DOHH2 (cell line): ENCODE data around the gene PER1.
A peak's percentile ranks its signal among the peaks of the same experiment; 100 is the strongest.

Experiments used
- H3F3A ChIP-seq: fragments of 200-600 bp; sonication (generic), shearing (Covaris generic); 2 replicates; pipeline ENCODE4 v1.6.0; 2016; ENCODE audit warnings: antibody characterized with exemption, mild to moderate bottlenecking; ENCODE audit not compliant: control insufficient read depth, insufficient read depth
- H3K27ac ChIP-seq: fragments of 200-600 bp; sonication (generic); 2 replicates; pipeline ENCODE4 v1.5.1; 2014; ENCODE audit warnings: low read depth, mild to moderate bottlenecking, low read length, moderate library complexity
- H3K27me3 ChIP-seq: fragments of 200-600 bp; sonication (generic); 2 replicates; pipeline ENCODE4 v1.6.1; 2014; ENCODE audit warnings: mild to moderate bottlenecking, low read length, mixed read lengths; ENCODE audit not compliant: control insufficient read depth
- H3K36me3 ChIP-seq: fragments of 200-600 bp; sonication (generic); 2 replicates; pipeline ENCODE4 v1.6.1; 2014; ENCODE audit warnings: mild to moderate bottlenecking, low read length, moderate library complexity, mixed read lengths; ENCODE audit not compliant: control insufficient read depth
- H3K4me1 ChIP-seq: fragments of 200-600 bp; sonication (generic); 2 replicates; pipeline ENCODE4 v1.6.1; 2014; ENCODE audit warnings: mild to moderate bottlenecking, low read length, mixed read lengths; ENCODE audit not compliant: control insufficient read depth
- H3K4me2 ChIP-seq: fragments of 200-600 bp; sonication (generic); 2 replicates; pipeline ENCODE4 v1.6.0; 2014; ENCODE audit warnings: mild to moderate bottlenecking, low read length, moderate library complexity
- H3K4me3 ChIP-seq: fragments of 200-600 bp; sonication (generic); 2 replicates; pipeline ENCODE4 v1.5.1; 2014; ENCODE audit warnings: mild to moderate bottlenecking, low read length, mixed read lengths
- H3K79me2 ChIP-seq: fragments of 200-600 bp; sonication (generic); 2 replicates; pipeline ENCODE4 v1.6.1; 2014; ENCODE audit warnings: mild to moderate bottlenecking, low read length, mixed read lengths; ENCODE audit not compliant: control insufficient read depth
- H3K9me2 ChIP-seq: fragments of 200-600 bp; sonication (generic); replicated peaks from 2 replicates; pipeline ENCODE4 v1.6.1; 2014; ENCODE audit warnings: mild to moderate bottlenecking, low read length, mixed read lengths; ENCODE audit not compliant: control insufficient read depth
- H3K9me3 ChIP-seq: fragments of 200-600 bp; sonication (generic); 2 replicates; pipeline ENCODE4 v1.6.1; 2014; ENCODE audit warnings: antibody characterized with exemption, low read length, mixed read lengths; ENCODE audit not compliant: control insufficient read depth, insufficient read depth
- H4K20me1 ChIP-seq: fragments of 200-600 bp; sonication (generic); 2 replicates; pipeline ENCODE4 v1.6.0; 2014; ENCODE audit warnings: low read depth, mild to moderate bottlenecking, antibody characterized with exemption, low read length, moderate library complexity; ENCODE audit not compliant: control insufficient read depth, insufficient read depth
- CTCF ChIP-seq: fragments of 200-600 bp; sonication (generic); IDR thresholded peaks from one replicate; pipeline ENCODE4 v1.5.1; 2014; ENCODE audit warnings: antibody characterized with exemption, mild to moderate bottlenecking, low read depth, low read length; ENCODE audit not compliant: poor library complexity, severe bottlenecking
- EZH2phosphoT487 ChIP-seq: fragments of 200-600 bp; sonication (generic); IDR thresholded peaks from 2 replicates; pipeline ENCODE4 v1.6.1; 2017; ENCODE audit warnings: borderline replicate concordance, mild to moderate bottlenecking, antibody characterized with exemption, low read length, moderate library complexity, mixed read lengths

The PER1 gene

GRCh38 chr17:8151120-8151640 lies 1.0 kb downstream of the PER1 start:
- Histone ChIP-seq H3K4me1 (peaks cover 58% of the 10 kb centered on the region), H3K4me3 (peak overlapping the region; percentile 90), H3F3A (peaks cover 11% of the 10 kb centered on the region), H3K36me3 (peaks cover 39% of the 10 kb centered on the region), H3K79me2 (peaks cover 24% of the 10 kb centered on the region), H3K27me3 (no peaks in the 10 kb centered on the region), H3K9me2 (no peaks in the 10 kb centered on the region), H3K4me2 (peak overlapping the region; percentile 99), H4K20me1 (no peaks in the 10 kb centered on the region), H3K27ac (peak overlapping the region; percentile 64), H3K9me3 (no peaks in the 10 kb centered on the region)
- TF ChIP-seq CTCF (no peak), EZH2phosphoT487 (no peak)

- H3K4me3 ChIP-seq = peak overlapping the region; percentile 90
- no peaks in the 10 kb centered on the region for H3K27me3 ChIP-seq
- peaks cover 46% of the 10 kb centered on the region for H3K36me3 ChIP-seq
- H3K4me1 ChIP-seq = peaks cover 52% of the 10 kb centered on the region
- H3K79me2 ChIP-seq = peaks cover 24% of the 10 kb centered on the region
- H3K4me2 ChIP-seq = peak overlapping the region; percentile 99
- H3K9me3 ChIP-seq = no peaks in the 10 kb centered on the region
- peak overlapping the region; percentile 64 for H3K27ac ChIP-seq
- H3K9me2 ChIP-seq = no peaks in the 10 kb centered on the region
- no peaks in the 10 kb centered on the region for H4K20me1 ChIP-seq
- peaks cover 11% of the 10 kb centered on the region for H3F3A ChIP-seq
- TF ChIP-seq CTCF (no peak), EZH2phosphoT487 (no peak)
These were observed 1.7 kb downstream of the PER1 start for GRCh38 chr17:8150194-8151119.

- Histone ChIP-seq H3K79me2 (peaks cover 21% of the 10 kb centered on the region), H3K36me3 (peaks cover 51% of the 10 kb centered on the region), H3K4me3 (no peak overlapping the region), H3K27ac (no peak overlapping the region), H3K4me2 (no peak overlapping the region), H3K9me3 (no peaks in the 10 kb centered on the region), H3K27me3 (no peaks in the 10 kb centered on the region), H3K4me1 (peaks cover 44% of the 10 kb centered on the region), H3F3A (peaks cover 6% of the 10 kb centered on the region), H4K20me1 (no peaks in the 10 kb centered on the region), H3K9me2 (no peaks in the 10 kb centered on the region)
- TF ChIP-seq EZH2phosphoT487 (no peak), CTCF (no peak)
These were observed 2.6 kb downstream of the PER1 start for GRCh38 chr17:8149419-8150193.
